ENCODE data around the gene KCNC1. TPM values are rescaled to one million over a fixed set of nuclear protein-coding genes. Genes with fewer than 3 reads are reported as not detected.

KCNC1 gene
- polyA plus RNA-seq, 1 donor from 2014 or later: 8.9 TPM

DNA sequence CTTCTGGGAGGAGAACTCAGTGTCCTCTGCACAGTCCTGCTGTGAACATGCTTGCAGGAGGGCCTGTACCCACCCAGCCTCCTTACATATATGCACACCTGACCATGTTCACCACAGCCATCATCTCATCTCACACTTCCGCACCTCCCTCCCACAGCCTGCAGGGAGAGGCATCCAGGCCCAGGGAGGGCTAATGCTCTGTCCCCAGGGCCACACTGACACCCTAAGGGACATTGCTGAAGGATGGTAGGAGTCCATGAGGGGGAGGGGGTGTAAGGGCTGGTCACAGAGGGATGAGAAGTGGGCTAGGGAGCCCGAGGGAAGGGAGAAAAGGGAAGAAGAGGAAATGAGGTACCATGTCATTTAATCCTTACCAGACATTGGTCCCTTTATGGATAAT lies 4.4 kb upstream of the KCNC1 start:
- H4K20me1 ChIP-seq (ENCODE audit: insufficient read depth): no peaks in the 10 kb centered on the region
- no peaks in the 10 kb centered on the region for H3K36me3 ChIP-seq (ENCODE audit: insufficient read depth, low read length)
- no peak overlapping the region for H3K9ac ChIP-seq (ENCODE audit: low read length)
- TF ChIP-seq, protein P1, sequence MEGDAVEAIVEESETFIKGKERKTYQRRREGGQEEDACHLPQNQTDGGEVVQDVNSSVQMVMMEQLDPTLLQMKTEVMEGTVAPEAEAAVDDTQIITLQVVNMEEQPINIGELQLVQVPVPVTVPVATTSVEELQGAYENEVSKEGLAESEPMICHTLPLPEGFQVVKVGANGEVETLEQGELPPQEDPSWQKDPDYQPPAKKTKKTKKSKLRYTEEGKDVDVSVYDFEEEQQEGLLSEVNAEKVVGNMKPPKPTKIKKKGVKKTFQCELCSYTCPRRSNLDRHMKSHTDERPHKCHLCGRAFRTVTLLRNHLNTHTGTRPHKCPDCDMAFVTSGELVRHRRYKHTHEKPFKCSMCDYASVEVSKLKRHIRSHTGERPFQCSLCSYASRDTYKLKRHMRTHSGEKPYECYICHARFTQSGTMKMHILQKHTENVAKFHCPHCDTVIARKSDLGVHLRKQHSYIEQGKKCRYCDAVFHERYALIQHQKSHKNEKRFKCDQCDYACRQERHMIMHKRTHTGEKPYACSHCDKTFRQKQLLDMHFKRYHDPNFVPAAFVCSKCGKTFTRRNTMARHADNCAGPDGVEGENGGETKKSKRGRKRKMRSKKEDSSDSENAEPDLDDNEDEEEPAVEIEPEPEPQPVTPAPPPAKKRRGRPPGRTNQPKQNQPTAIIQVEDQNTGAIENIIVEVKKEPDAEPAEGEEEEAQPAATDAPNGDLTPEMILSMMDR (IDR thresholded peaks at IDR 0.05; ENCODE audit: poor library complexity, severe bottlenecking): no peak
- TF ChIP-seq TAF1 (IDR thresholded peaks at IDR 0.05; ENCODE audit: low read depth): no peak
- no peaks in the 10 kb centered on the region for H3F3A ChIP-seq (ENCODE audit: insufficient read depth, low read length, poor library complexity, severe bottlenecking)
- no peak overlapping the region for H2AFZ ChIP-seq (ENCODE audit: low read depth, low read length)
- H3K27ac ChIP-seq (ENCODE audit: low read length): no peak overlapping the region
- H3K4me2 ChIP-seq (ENCODE audit: low read length): no peak overlapping the region
- H3K9me2 ChIP-seq (ENCODE audit: insufficient read depth, low read length): no peaks in the 10 kb centered on the region
- no peak overlapping the region for H3K4me3 ChIP-seq (ENCODE audit: low read length)
- no peaks in the 10 kb centered on the region for H3K9me3 ChIP-seq (ENCODE audit: low read length)
- no peaks in the 10 kb centered on the region for H3K79me2 ChIP-seq (replicated peaks; ENCODE audit: insufficient read depth, low read length)
- no peaks in the 10 kb centered on the region for H3K27me3 ChIP-seq (ENCODE audit: insufficient read depth, low read depth, low read length)

GRCh38 chr11:17730608-17731462 lies 3.7 kb upstream of the KCNC1 start:
- no peaks in the 10 kb centered on the region for H3K27me3 ChIP-seq (ENCODE audit: insufficient read depth, low read depth, low read length)
- no peaks in the 10 kb centered on the region for H3K9me3 ChIP-seq (ENCODE audit: low read length)
- no peaks in the 10 kb centered on the region for H3F3A ChIP-seq (ENCODE audit: insufficient read depth, low read length, poor library complexity, severe bottlenecking)
- H3K9me2 ChIP-seq (ENCODE audit: insufficient read depth, low read length): no peaks in the 10 kb centered on the region
- no peak overlapping the region for H2AFZ ChIP-seq (ENCODE audit: low read depth, low read length)
- TF ChIP-seq TAF1 (IDR thresholded peaks at IDR 0.05; ENCODE audit: low read depth): peak; percentile 34
- peak; percentile 99 for TF ChIP-seq RAD21 (conservative IDR thresholded peaks at IDR 0.05)
- TF ChIP-seq POLR2AphosphoS5 (IDR thresholded peaks at IDR 0.05): no peak
- TF ChIP-seq, protein P1 (IDR thresholded peaks at IDR 0.05; ENCODE audit: poor library complexity, severe bottlenecking): peak; percentile 98
- peak; percentile 20 for TF ChIP-seq MXI1 (conservative IDR thresholded peaks at IDR 0.05; ENCODE audit: poor library complexity, severe bottlenecking)
- peak; percentile 9 for TF ChIP-seq EP300 (conservative IDR thresholded peaks at IDR 0.05; ENCODE audit: poor library complexity, severe bottlenecking)
- TF ChIP-seq EZH2 (IDR thresholded peaks at IDR 0.05; ENCODE audit: borderline replicate concordance, insufficient read depth, low read length, poor library complexity, severe bottlenecking): no peak
- no peak for TF ChIP-seq REST (IDR thresholded peaks at IDR 0.05; ENCODE audit: borderline replicate concordance)
- TF ChIP-seq SMC3 (conservative IDR thresholded peaks at IDR 0.05; ENCODE audit: poor library complexity): peak; percentile 98
- H3K79me2 ChIP-seq (replicated peaks; ENCODE audit: insufficient read depth, low read length): no peaks in the 10 kb centered on the region
- no peaks in the 10 kb centered on the region for H3K36me3 ChIP-seq (ENCODE audit: insufficient read depth, low read length)
- no peak overlapping the region for H3K4me3 ChIP-seq (ENCODE audit: low read length)
- no peak overlapping the region for H3K27ac ChIP-seq (ENCODE audit: low read length)
- H3K9ac ChIP-seq (ENCODE audit: low read length): no peak overlapping the region
- no peaks in the 10 kb centered on the region for H4K20me1 ChIP-seq (ENCODE audit: insufficient read depth)
- H3K4me2 ChIP-seq (ENCODE audit: low read length): no peak overlapping the region
